ENCODE results near the gene GPR150. TPM values are rescaled to one million over a fixed set of nuclear protein-coding genes. Genes with fewer than 3 reads are reported as not detected.
A peak's percentile ranks its signal among the peaks of the same experiment; 100 is the strongest.

The GPR150 gene
- total and polyA plus RNA-seq, 9 of the 15 experiments (the other 6 are each of a cell fraction or from before 2014, with no cell fraction given): not detected

GRCh38 chr5:95646569-95647431 lies 26.9 kb downstream of the GPR150 start, which contains the start of gene RFESD (continued):
- TF ChIP-seq AFF1 (IDR thresholded peaks at IDR 0.05; ENCODE audit: low read depth in 1 of 2, partially characterized antibody in 2 of 2) (peak; percentile 48 to 57), ZFP91 (CRISPR knock-in tag; IDR thresholded peaks at IDR 0.05) (no peak), MLLT1 (IDR thresholded peaks at IDR 0.05) (peak; percentile 66 to 78; a peak in 2 of 4 replicates), NR2C2 (CRISPR knock-in tag; IDR thresholded peaks at IDR 0.05) (no peak), NR2C2 (tag; IDR thresholded peaks at IDR 0.05) (peak; percentile 85), NFIC (IDR thresholded peaks at IDR 0.05) (no peak; the same call in 1 of the 2 replicates), EP400 (IDR thresholded peaks at IDR 0.05) (peak; percentile 91), KLF1 (tag; IDR thresholded peaks at IDR 0.05) (peak; percentile 58; the same call in 1 of the 2 replicates), ELK3 (CRISPR knock-in tag; IDR thresholded peaks at IDR 0.05) (no peak), RAD21 (CRISPR knock-in tag; conservative IDR thresholded peaks at IDR 0.05 in 1 of 2, IDR thresholded peaks at IDR 0.05 in 1 of 2) (no peak; a peak in 2 of 4 replicates), ARNT (IDR thresholded peaks at IDR 0.05) (no peak), TARDBP (IDR thresholded peaks at IDR 0.05) (peak; percentile 52; the same call in 1 of the 2 replicates), ZBTB5 (IDR thresholded peaks at IDR 0.05) (no peak), HNRNPH1 (optimal IDR thresholded peaks at IDR 0.05; ENCODE audit: low read depth, low read length) (no peak), SMAD2 (IDR thresholded peaks at IDR 0.05; ENCODE audit: low read depth, low read length) (no peak), ZNF583 (CRISPR knock-in tag; IDR thresholded peaks at IDR 0.05) (no peak; the same call in none of the 2 replicates)
